Measurements from ENCODE around the gene PRKCG.

- TF ChIP-seq POLR2A (IDR thresholded peaks at IDR 0.05; ENCODE audit: low read length) (peak; percentile 17), GATA1 (IDR thresholded peaks at IDR 0.05; ENCODE audit: low read depth, low read length) (no peak)
These were observed 12.8 kb upstream of the PRKCG start for GRCh38 chr19:53868892-53869804.

Measured in erythroblast (primary cell).